ENCODE results near the gene DENND1B.

DNA sequence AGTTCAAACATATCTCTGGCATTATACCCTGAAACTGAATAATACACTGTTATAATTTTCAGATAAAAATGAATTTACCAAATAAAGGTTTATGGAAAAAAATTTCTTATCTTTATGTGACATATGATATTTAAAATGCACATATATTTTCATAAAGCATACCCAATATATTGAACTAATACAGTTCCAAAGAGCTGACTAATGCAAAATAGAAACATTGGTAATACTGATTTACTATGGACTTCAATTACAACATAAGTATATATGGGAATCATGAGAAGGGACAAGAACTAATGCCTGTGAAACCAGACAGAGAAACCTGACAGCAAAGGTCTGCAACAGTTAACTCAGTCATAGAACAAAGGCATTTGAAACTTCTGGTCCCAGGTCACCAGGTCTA is 153.5 kb downstream of the DENND1B start:
- TF ChIP-seq, protein P1, sequence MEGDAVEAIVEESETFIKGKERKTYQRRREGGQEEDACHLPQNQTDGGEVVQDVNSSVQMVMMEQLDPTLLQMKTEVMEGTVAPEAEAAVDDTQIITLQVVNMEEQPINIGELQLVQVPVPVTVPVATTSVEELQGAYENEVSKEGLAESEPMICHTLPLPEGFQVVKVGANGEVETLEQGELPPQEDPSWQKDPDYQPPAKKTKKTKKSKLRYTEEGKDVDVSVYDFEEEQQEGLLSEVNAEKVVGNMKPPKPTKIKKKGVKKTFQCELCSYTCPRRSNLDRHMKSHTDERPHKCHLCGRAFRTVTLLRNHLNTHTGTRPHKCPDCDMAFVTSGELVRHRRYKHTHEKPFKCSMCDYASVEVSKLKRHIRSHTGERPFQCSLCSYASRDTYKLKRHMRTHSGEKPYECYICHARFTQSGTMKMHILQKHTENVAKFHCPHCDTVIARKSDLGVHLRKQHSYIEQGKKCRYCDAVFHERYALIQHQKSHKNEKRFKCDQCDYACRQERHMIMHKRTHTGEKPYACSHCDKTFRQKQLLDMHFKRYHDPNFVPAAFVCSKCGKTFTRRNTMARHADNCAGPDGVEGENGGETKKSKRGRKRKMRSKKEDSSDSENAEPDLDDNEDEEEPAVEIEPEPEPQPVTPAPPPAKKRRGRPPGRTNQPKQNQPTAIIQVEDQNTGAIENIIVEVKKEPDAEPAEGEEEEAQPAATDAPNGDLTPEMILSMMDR (IDR thresholded peaks at IDR 0.05): no peak
- no peak for TF ChIP-seq POLR2A (IDR thresholded peaks at IDR 0.05)
